NCI-H1105 treated with DMSO at 0.1 percent for 48 hours (cell line): ENCODE measurements around the gene XPR1.
"Not testable (repeated sequence)": the region's sequence is repeated elsewhere in the genome, so short reads cannot be mapped to it uniquely, and the experiment has no call there.

Source experiments
- DNase-seq: peaks from one replicate; lab custom pipeline; 2025; lab: John Stamatoyannopoulos, UW

Gene XPR1

GRCh38 chr1:180722586-180722985 lies 90.8 kb downstream of the XPR1 start:
- no peak for DNase-seq

- DNase-seq, result no peak
Measured at GRCh38 chr1:180724055-180724454, 92.2 kb downstream of the XPR1 start.

GRCh38 chr1:180726024-180726423 lies 94.2 kb downstream of the XPR1 start:
- DNase-seq, result not testable (repeated sequence)

GRCh38 chr1:180727751-180728150 lies 95.9 kb downstream of the XPR1 start:
- DNase-seq, result not testable (repeated sequence)

GRCh38 chr1:180728472-180729106 lies 96.8 kb downstream of the XPR1 start:
- DNase-seq, result no peak

GRCh38 chr1:180731131-180731530 lies 99.3 kb downstream of the XPR1 start:
- DNase-seq, result no peak

- DNase-seq, result no peak
Measured at GRCh38 chr1:180732866-180733265, 101.0 kb downstream of the XPR1 start.

- DNase-seq, result no peak
Measured at GRCh38 chr1:180734366-180734765, 102.5 kb downstream of the XPR1 start.

- DNase-seq, result no peak
Measured at GRCh38 chr1:180742663-180743062, 110.8 kb downstream of the XPR1 start.

GRCh38 chr1:180743868-180744267 lies 112.0 kb downstream of the XPR1 start:
- DNase-seq, result no peak

GRCh38 chr1:180745098-180745497 lies 113.3 kb downstream of the XPR1 start:
- DNase-seq, result no peak

- no peak for DNase-seq
Measured at GRCh38 chr1:180751921-180752320, 120.1 kb downstream of the XPR1 start.

GRCh38 chr1:180754453-180754852 lies 122.6 kb downstream of the XPR1 start:
- no peak for DNase-seq

GRCh38 chr1:180757657-180758056 lies 125.8 kb downstream of the XPR1 start:
- DNase-seq, result no peak

GRCh38 chr1:180762796-180763195 lies 131.0 kb downstream of the XPR1 start:
- no peak for DNase-seq

- no peak for DNase-seq
Measured at GRCh38 chr1:180765151-180765550, 133.3 kb downstream of the XPR1 start.

- no peak for DNase-seq
Measured at GRCh38 chr1:180769889-180770288, 138.1 kb downstream of the XPR1 start.

- no peak for DNase-seq
Measured at GRCh38 chr1:180773210-180773865, 141.5 kb downstream of the XPR1 start.

- no peak for DNase-seq
Measured at GRCh38 chr1:180775801-180776200, 144.0 kb downstream of the XPR1 start.

- no peak for DNase-seq
Measured at GRCh38 chr1:180777072-180777689, 145.4 kb downstream of the XPR1 start.

- peak; percentile 7 for DNase-seq
Measured at GRCh38 chr1:180778782-180779398, 147.1 kb downstream of the XPR1 start.

GRCh38 chr1:180779584-180779983 lies 147.8 kb downstream of the XPR1 start:
- DNase-seq, result no peak

GRCh38 chr1:180781718-180782117 lies 149.9 kb downstream of the XPR1 start:
- DNase-seq, result no peak
